ENCODE results near the gene CYP4F2.

GRCh38 chr19:15895876-15896430, 1.9 kb downstream of the CYP4F2 start:
- TF ChIP-seq, protein P1, sequence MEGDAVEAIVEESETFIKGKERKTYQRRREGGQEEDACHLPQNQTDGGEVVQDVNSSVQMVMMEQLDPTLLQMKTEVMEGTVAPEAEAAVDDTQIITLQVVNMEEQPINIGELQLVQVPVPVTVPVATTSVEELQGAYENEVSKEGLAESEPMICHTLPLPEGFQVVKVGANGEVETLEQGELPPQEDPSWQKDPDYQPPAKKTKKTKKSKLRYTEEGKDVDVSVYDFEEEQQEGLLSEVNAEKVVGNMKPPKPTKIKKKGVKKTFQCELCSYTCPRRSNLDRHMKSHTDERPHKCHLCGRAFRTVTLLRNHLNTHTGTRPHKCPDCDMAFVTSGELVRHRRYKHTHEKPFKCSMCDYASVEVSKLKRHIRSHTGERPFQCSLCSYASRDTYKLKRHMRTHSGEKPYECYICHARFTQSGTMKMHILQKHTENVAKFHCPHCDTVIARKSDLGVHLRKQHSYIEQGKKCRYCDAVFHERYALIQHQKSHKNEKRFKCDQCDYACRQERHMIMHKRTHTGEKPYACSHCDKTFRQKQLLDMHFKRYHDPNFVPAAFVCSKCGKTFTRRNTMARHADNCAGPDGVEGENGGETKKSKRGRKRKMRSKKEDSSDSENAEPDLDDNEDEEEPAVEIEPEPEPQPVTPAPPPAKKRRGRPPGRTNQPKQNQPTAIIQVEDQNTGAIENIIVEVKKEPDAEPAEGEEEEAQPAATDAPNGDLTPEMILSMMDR (IDR thresholded peaks at IDR 0.05; ENCODE audit: poor library complexity, severe bottlenecking) = no peak
- no peak for TF ChIP-seq RAD21 (conservative IDR thresholded peaks at IDR 0.05)
- no peak for TF ChIP-seq EP300 (conservative IDR thresholded peaks at IDR 0.05; ENCODE audit: poor library complexity, severe bottlenecking)
- no peak for TF ChIP-seq EZH2 (IDR thresholded peaks at IDR 0.05; ENCODE audit: borderline replicate concordance, insufficient read depth, low read length, poor library complexity, severe bottlenecking)
- TF ChIP-seq POLR2AphosphoS5 (IDR thresholded peaks at IDR 0.05) = no peak
- TF ChIP-seq, protein P2, sequence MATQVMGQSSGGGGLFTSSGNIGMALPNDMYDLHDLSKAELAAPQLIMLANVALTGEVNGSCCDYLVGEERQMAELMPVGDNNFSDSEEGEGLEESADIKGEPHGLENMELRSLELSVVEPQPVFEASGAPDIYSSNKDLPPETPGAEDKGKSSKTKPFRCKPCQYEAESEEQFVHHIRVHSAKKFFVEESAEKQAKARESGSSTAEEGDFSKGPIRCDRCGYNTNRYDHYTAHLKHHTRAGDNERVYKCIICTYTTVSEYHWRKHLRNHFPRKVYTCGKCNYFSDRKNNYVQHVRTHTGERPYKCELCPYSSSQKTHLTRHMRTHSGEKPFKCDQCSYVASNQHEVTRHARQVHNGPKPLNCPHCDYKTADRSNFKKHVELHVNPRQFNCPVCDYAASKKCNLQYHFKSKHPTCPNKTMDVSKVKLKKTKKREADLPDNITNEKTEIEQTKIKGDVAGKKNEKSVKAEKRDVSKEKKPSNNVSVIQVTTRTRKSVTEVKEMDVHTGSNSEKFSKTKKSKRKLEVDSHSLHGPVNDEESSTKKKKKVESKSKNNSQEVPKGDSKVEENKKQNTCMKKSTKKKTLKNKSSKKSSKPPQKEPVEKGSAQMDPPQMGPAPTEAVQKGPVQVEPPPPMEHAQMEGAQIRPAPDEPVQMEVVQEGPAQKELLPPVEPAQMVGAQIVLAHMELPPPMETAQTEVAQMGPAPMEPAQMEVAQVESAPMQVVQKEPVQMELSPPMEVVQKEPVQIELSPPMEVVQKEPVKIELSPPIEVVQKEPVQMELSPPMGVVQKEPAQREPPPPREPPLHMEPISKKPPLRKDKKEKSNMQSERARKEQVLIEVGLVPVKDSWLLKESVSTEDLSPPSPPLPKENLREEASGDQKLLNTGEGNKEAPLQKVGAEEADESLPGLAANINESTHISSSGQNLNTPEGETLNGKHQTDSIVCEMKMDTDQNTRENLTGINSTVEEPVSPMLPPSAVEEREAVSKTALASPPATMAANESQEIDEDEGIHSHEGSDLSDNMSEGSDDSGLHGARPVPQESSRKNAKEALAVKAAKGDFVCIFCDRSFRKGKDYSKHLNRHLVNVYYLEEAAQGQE (IDR thresholded peaks at IDR 0.05; ENCODE audit: borderline replicate concordance) = no peak
- TF ChIP-seq TAF1 (IDR thresholded peaks at IDR 0.05; ENCODE audit: low read depth) = no peak
- no peak for TF ChIP-seq SMC3 (conservative IDR thresholded peaks at IDR 0.05; ENCODE audit: poor library complexity)

Measured in neural cell (in vitro differentiated cells).